GM12873 (cell line): ENCODE measurements around the gene NAE1.

ENCODE experiments used
- TF ChIP-seq, protein P1 (sequence below): IDR thresholded peaks from 2 replicates; pipeline ENCODE4 v1.5.1; 2012; ENCODE audit warnings: low read depth, mild to moderate bottlenecking, moderate library complexity, low read length, control low read depth; ENCODE audit not compliant: insufficient read depth; ENCODE audit errors: missing control alignments

NAE1 gene

DNA sequence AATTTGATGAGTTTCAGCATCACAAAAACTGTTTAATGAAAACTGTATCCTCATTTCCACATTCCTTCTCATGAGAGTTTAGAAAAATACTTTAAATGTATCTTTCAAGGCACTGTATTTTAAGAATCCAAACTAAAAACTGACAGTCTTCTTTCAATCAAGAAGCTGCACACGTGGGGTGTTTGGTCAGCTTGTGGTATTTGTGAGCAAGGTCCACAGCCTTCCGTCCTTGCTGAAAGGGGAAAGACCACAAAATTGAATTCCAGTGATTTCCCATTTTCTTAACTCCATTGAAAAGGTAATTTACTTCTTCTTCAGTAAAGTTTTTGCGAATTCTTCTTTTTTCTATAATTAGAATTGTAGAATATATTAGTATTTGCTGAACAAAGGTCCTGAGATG, 76.0 kb downstream of the NAE1 start:
- TF ChIP-seq, protein P1, sequence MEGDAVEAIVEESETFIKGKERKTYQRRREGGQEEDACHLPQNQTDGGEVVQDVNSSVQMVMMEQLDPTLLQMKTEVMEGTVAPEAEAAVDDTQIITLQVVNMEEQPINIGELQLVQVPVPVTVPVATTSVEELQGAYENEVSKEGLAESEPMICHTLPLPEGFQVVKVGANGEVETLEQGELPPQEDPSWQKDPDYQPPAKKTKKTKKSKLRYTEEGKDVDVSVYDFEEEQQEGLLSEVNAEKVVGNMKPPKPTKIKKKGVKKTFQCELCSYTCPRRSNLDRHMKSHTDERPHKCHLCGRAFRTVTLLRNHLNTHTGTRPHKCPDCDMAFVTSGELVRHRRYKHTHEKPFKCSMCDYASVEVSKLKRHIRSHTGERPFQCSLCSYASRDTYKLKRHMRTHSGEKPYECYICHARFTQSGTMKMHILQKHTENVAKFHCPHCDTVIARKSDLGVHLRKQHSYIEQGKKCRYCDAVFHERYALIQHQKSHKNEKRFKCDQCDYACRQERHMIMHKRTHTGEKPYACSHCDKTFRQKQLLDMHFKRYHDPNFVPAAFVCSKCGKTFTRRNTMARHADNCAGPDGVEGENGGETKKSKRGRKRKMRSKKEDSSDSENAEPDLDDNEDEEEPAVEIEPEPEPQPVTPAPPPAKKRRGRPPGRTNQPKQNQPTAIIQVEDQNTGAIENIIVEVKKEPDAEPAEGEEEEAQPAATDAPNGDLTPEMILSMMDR: no peak

DNA sequence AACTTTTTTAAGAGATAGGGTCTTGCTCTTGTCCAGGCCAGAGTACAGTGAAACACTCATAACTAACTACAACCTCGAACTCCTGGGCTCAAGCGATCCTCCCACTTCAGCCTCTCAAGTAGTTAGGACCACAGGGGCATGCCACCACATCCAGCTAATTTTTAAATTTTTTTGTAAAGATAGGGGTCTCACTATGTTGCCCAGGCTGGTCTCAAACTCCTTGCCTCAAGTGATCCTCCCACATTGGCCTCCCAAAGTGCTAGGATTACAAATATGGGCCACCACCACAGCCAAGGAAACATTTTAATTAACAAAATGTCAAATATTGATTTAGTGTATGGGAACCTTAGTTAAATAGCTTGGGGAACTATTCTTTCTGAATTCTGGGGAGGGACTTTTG, 76.6 kb downstream of the NAE1 start:
- TF ChIP-seq, protein P1: no peak

DNA sequence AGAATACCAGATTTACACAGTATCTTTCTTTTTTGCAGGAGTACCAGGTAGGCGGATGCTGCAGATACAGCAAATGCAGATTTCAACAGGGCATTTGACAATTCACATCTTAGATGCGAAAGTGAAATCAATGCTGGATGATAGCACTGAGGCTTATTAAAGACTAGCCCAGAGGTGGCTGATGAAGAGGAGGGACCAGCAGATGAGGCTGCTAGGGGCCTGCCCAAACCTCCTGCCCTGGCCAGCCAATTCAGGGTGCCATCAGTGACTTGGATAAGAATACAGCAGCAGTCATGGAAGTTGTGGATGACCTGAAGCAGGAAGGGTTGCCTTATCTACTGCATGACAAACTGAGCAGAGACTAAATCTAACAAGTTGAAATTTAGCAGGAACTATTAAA, 77.8 kb downstream of the NAE1 start:
- TF ChIP-seq, protein P1: no peak
